Measurements from ENCODE around the gene SHC1. TPM values are rescaled to one million over a fixed set of nuclear protein-coding genes. Genes with fewer than 3 reads are reported as not detected.

Gene SHC1
- total RNA-seq, 2 donors from 2014 or later = 85.0 to 97.2 TPM

DNA sequence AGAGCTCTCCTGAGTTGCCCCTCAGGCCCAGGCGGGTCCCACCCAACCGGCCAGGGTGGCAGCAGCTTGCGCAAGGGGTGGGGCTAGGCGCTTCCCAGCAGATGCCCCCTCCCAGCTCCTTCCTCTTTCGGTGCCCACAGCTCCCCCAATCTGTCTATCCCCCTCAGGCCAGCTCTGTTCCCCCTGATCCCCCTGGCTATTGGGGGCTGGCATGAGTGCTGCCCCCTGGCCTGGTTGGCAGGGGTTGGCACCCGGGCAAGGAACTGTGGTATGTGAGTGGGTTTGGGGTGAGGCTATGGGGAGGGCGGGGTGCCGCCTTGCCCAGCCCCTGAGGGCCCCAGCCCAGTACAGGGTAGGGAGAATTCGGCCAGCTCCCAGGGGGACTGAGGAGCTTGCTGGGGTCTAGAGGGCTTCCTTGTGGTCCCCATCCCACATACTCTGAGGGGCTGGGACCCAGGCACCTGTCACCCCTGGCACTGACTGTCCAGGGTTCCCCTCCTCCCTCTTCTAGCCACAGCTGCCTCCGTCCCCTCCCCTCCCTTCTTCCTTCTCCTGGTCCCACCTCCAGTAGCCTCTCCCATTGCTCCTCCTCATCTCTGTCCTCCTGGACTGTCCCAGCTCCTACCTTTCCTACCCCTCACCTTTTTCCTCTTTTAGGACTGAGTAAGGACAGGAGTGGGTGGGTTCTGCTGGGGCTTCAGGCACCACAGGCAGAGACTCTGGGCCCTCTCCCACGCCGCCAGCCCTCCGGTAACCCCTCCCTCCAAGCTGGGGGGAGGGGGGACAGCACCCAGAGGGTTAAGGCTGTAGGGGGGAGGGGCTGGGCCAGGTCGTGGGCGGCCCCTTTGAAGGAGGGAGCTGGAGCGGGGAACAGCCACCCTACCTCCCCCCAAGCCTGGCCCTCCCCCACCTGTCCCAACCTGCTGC, 37.7 kb upstream of the SHC1 start:
- 35% methylated on average over 16 of the region's 16 CpGs for WGBS
- Histone ChIP-seq H3K27me3 (replicated peaks; ENCODE audit: insufficient read depth) (no peaks in the 10 kb centered on the region), H3K36me3 (no peaks in the 10 kb centered on the region), H3K4me3 (peak overlapping the region; percentile 32 to 51), H3K4me1 (replicated peaks) (peaks cover 49% of the 10 kb centered on the region), H3K27ac (peak overlapping the region; percentile 100), H3K9me3 (no peaks in the 10 kb centered on the region)
- intact Hi-C loops (cut with DNase I) = no loop called here
- DNase-seq (ENCODE audit: low spot score) = peak; percentile 79
- TF ChIP-seq POLR2AphosphoS5 (IDR thresholded peaks at IDR 0.05) (peak; percentile 45), POLR2A (IDR thresholded peaks at IDR 0.05) (peak; percentile 27)
- TF ChIP-seq, protein P1, sequence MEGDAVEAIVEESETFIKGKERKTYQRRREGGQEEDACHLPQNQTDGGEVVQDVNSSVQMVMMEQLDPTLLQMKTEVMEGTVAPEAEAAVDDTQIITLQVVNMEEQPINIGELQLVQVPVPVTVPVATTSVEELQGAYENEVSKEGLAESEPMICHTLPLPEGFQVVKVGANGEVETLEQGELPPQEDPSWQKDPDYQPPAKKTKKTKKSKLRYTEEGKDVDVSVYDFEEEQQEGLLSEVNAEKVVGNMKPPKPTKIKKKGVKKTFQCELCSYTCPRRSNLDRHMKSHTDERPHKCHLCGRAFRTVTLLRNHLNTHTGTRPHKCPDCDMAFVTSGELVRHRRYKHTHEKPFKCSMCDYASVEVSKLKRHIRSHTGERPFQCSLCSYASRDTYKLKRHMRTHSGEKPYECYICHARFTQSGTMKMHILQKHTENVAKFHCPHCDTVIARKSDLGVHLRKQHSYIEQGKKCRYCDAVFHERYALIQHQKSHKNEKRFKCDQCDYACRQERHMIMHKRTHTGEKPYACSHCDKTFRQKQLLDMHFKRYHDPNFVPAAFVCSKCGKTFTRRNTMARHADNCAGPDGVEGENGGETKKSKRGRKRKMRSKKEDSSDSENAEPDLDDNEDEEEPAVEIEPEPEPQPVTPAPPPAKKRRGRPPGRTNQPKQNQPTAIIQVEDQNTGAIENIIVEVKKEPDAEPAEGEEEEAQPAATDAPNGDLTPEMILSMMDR (IDR thresholded peaks at IDR 0.05) = no peak

DNA sequence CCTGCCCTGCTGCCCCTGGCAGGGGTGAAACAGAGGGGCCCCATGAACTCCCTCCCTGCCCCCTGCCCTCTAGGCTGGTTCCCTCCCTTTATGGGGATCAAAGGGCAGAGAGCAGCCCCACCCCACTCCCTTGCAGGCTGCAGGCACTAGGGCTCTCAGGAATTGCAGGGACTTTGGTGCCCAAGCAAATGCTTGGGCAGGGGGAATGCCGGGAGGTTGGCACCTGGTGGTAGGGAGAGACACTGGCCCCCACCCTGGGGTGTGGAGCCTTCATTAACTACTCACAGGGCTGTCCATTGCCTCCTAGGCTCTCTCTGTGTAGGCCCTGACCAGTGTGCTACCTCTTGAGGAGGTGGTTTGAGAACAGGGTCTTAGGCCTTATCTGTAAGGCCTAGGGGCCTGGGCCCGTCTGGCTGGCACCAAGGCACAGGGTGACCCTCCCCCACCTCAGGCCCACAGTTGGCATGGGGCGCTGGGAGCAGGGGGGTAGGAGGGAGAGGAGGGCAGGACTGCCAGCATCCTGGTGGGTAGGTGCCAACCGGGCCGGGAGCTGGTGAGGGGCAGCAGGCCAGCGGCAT, 36.8 kb upstream of the SHC1 start:
- intact Hi-C loops (cut with DNase I) = no loop called here
- Histone ChIP-seq H3K27ac (peak overlapping the region; percentile 100), H3K9me3 (no peaks in the 10 kb centered on the region), H3K27me3 (replicated peaks; ENCODE audit: insufficient read depth) (no peaks in the 10 kb centered on the region), H3K36me3 (no peaks in the 10 kb centered on the region), H3K4me3 (peak overlapping the region; percentile 32 to 51), H3K4me1 (replicated peaks) (peaks cover 46% of the 10 kb centered on the region)
- DNase-seq (ENCODE audit: low spot score) = peak; percentile 69
- TF ChIP-seq POLR2AphosphoS5 (IDR thresholded peaks at IDR 0.05) (peak; percentile 59), POLR2A (IDR thresholded peaks at IDR 0.05) (no peak)
- TF ChIP-seq, protein P1 (IDR thresholded peaks at IDR 0.05) = no peak
- WGBS = 41% methylated on average over 4 of the region's 6 CpGs

DNA sequence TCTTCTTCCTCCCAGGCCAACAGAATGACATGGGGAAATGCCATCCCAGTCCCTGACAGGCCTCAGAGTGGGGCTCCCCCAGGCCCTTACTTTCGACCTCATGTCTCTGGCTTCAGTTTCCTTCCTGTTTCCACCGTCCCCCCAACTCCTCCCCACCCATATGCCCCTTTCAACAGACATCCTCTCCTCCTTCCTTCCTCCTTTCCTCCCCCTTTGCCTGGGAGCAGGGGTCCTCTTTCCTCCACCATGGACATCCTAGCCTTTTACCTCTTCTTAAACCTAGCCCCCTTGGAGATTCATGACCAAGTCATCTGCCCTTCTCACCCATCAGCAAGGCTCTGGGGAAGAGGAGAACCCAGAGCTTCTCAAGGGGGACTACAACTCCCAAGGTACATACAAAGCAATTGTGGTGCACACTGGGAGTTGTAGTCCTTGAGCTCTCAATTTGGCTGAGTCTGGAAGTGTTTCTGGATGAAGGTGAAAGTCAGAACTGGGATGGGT, 36.1 kb upstream of the SHC1 start:
- intact Hi-C loops (cut with DNase I) = no loop called here
- H3K27ac ChIP-seq = peak overlapping the region; percentile 100
- TF ChIP-seq, protein P1 (IDR thresholded peaks at IDR 0.05) = no peak
- TF ChIP-seq POLR2AphosphoS5 (IDR thresholded peaks at IDR 0.05) (no peak), POLR2A (IDR thresholded peaks at IDR 0.05) (no peak)
- H3K27me3 ChIP-seq (replicated peaks; ENCODE audit: insufficient read depth) = no peaks in the 10 kb centered on the region
- no peaks in the 10 kb centered on the region for H3K9me3 ChIP-seq
- 52% methylated on average over 2 of the region's 2 CpGs for WGBS
- DNase-seq (ENCODE audit: low spot score) = no peak
- H3K4me1 ChIP-seq (replicated peaks) = peaks cover 43% of the 10 kb centered on the region
- peak overlapping the region in 1 of 2 donors; percentile 51 for H3K4me3 ChIP-seq
- no peaks in the 10 kb centered on the region for H3K36me3 ChIP-seq

DNA sequence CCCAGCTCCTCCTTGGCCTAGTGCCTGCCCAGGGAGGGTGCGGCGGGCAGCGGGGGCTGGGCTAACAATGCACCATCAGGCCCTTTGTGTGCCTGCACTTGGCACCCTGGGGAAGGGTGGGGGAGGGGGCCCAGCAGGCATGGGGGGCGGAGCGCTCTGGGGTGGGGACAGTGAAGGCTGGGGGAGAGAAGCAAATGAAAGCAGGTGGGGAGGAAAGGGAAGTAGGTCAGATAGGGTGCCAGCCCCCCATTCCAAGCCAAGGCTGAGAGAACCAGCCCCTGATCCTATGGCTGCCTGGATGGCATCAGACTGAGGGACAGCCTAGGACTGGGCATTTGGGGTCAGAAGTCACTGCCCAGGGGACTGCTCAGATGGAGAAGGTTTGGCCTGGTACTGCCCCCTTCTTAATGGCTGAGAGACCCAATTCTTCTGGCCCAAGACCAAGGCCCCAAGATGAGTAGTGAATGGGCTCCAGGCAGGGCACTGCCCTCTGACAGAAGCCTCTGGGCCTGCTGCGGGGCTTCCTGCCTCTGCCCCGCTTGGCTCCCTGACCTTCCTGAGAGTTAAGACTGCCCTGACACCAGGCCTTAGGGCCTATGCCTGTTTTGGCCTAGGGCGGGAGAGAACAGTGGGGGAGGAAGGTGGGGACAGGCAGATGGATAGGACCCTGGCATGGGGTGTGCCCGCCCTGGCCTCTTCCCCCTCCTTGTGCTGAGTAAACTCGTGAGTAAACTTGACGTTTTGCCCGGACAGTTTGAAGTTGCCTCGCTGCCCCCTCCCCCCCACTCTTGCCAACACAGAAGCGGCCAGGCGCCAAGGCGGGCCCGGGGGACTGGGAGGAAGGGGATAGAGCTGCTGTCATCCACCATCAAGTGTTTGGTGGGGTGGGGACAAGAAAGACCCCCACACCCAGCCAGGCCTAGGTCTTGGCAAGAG, 34.8 kb upstream of the SHC1 start:
- peaks cover 31% of the 10 kb centered on the region for H3K4me1 ChIP-seq (replicated peaks)
- H3K27me3 ChIP-seq (replicated peaks; ENCODE audit: insufficient read depth) = no peaks in the 10 kb centered on the region
- H3K36me3 ChIP-seq = no peaks in the 10 kb centered on the region
- WGBS = 32% methylated on average over 17 of the region's 17 CpGs
- DNase-seq (ENCODE audit: low spot score) = peak; percentile 93
- no peaks in the 10 kb centered on the region for H3K9me3 ChIP-seq
- TF ChIP-seq, protein P1 (IDR thresholded peaks at IDR 0.05) = peak in 1 of 4 experiments; percentile 6
- TF ChIP-seq POLR2AphosphoS5 (IDR thresholded peaks at IDR 0.05) = peak; percentile 81
- peak; percentile 50 for TF ChIP-seq POLR2A (IDR thresholded peaks at IDR 0.05)
- peak overlapping the region; percentile 68 to 97 for H3K4me3 ChIP-seq
- intact Hi-C loops (cut with DNase I) = no loop called here
- H3K27ac ChIP-seq = peak overlapping the region; percentile 100

All from prostate gland (tissue), 2 donors.